Endothelial cell of umbilical vein (primary cell): ENCODE results near the gene MBOAT1. TPM values are rescaled to one million over a fixed set of nuclear protein-coding genes. Genes with fewer than 3 reads are reported as not detected.
A peak's percentile ranks its signal among the peaks of the same experiment; 100 is the strongest.

Source experiments
- Bru-seq: library from RNA; stranded (reverse); fragments of 400-500 nt; gene quantifications from one replicate; lab custom pipeline; 2021; lab: Mats Ljungman, UMichigan
- BruChase-seq, 2 experiments: library from RNA; stranded (reverse); fragments of 400-500 nt; gene quantifications; one replicate each; lab custom pipeline; 2021; lab: Mats Ljungman, UMichigan
- BruUV-seq: library from RNA; stranded (reverse); fragments of 400-500 nt; replicated peaks from 2 replicates; lab custom pipeline; 2021; lab: Mats Ljungman, UMichigan
- CTCF ChIA-PET: fragments of 300-600, 350-600 bp; sonication (Branson Sonifier 250); formaldehyde crosslinking; loops from one replicate; lab custom pipeline; 2021; ENCODE audit warnings: antibody characterized with exemption, inconsistent platforms; lab: Charles Lee
- POLR2A ChIA-PET: fragments of 300-600, 350-600 bp; sonication (Branson Sonifier 250); formaldehyde crosslinking; loops from one replicate; lab custom pipeline; 2021; ENCODE audit warnings: antibody characterized with exemption, inconsistent platforms; lab: Charles Lee
- DNase-seq: peaks from one replicate; pipeline ENCODE4 v3.0.0-alpha.2; 2011; ENCODE audit warnings: low read depth, low spot score
- FAIRE-seq: peaks from 2 replicates; lab custom pipeline; 2011; peaks lifted over from hg19 to GRCh38; lab: Jason Lieb, UNC
- H2AFZ ChIP-seq: 2 replicates; pipeline ENCODE4 v1.6.0; 2012; ENCODE audit warnings: low read depth, low read length, control low read depth, inconsistent platforms
- H3K27ac ChIP-seq: 2 replicates; pipeline ENCODE4 v1.5.1; 2011; ENCODE audit warnings: low read depth, mild to moderate bottlenecking, control low read depth, low read length, moderate library complexity; ENCODE audit not compliant: insufficient read depth
- H3K27me3 ChIP-seq, 2 experiments: 2 replicates each; pipeline versions ENCODE4 v1.6.0 to v1.6.1; 2011; ENCODE audit warnings: low read length in 2 of 2, mixed read lengths in 1 of 2; ENCODE audit not compliant: control insufficient read depth in 2 of 2, insufficient read depth in 2 of 2
- H3K36me3 ChIP-seq, 2 experiments: 2 replicates in 1 of 2; 3 replicates in 1 of 2; pipeline ENCODE4 v1.5.1; 2011; ENCODE audit warnings: low read length in 2 of 2, mild to moderate bottlenecking in 1 of 2, moderate library complexity in 1 of 2; ENCODE audit not compliant: control insufficient read depth in 2 of 2, insufficient read depth in 2 of 2; ENCODE audit errors: extremely low read depth in 1 of 2
- H3K4me1 ChIP-seq: 3 replicates; pipeline ENCODE4 v1.5.1; 2011; ENCODE audit warnings: mild to moderate bottlenecking, low read length; ENCODE audit not compliant: control insufficient read depth, insufficient read depth; ENCODE audit errors: extremely low read depth
- H3K4me2 ChIP-seq: 2 replicates; pipeline ENCODE4 v1.6.1; 2011; ENCODE audit warnings: low read length, control low read depth, mixed read lengths; ENCODE audit not compliant: insufficient read depth
- H3K4me3 ChIP-seq, 3 experiments: fragments of 200-600 bp in 1 of 3; sonication (generic), shearing (Covaris generic) in 1 of 3; replicated peaks in 1 of 3; 2 replicates each; pipeline ENCODE4 v1.5.1; 2011 to 2016; ENCODE audit warnings: control low read depth in 3 of 3, low read length in 3 of 3, mild to moderate bottlenecking in 2 of 3, inconsistent platforms in 1 of 3, low read depth in 1 of 3, moderate library complexity in 1 of 3; ENCODE audit not compliant: insufficient read depth in 1 of 3
- H3K79me2 ChIP-seq: 2 replicates; pipeline ENCODE4 v1.6.0; 2012; ENCODE audit warnings: low read length, inconsistent platforms; ENCODE audit not compliant: control insufficient read depth, insufficient read depth
- H3K9ac ChIP-seq: replicated peaks from 2 replicates; pipeline ENCODE3; 2011; ENCODE audit warnings: low read length, control low read depth; ENCODE audit not compliant: insufficient read depth; ENCODE audit errors: extremely low read depth
- H3K9me1 ChIP-seq: replicated peaks from 3 replicates; pipeline ENCODE4 v1.6.0; 2011; ENCODE audit warnings: mild to moderate bottlenecking, low read length; ENCODE audit not compliant: control insufficient read depth, insufficient read depth; ENCODE audit errors: extremely low read depth
- H3K9me3 ChIP-seq: replicated peaks from 2 replicates; pipeline ENCODE4 v1.5.1; 2012; ENCODE audit warnings: low read length, inconsistent platforms; ENCODE audit not compliant: control insufficient read depth, insufficient read depth
- H4K20me1 ChIP-seq: replicated peaks from 2 replicates; pipeline ENCODE3; 2011; ENCODE audit warnings: mild to moderate bottlenecking, low read length; ENCODE audit not compliant: control insufficient read depth, insufficient read depth; ENCODE audit errors: extremely low read depth
- FOS ChIP-seq: IDR thresholded peaks from 2 replicates; pipeline ENCODE4 v1.6.1; 2011; ENCODE audit warnings: mild to moderate bottlenecking, low read length, moderate library complexity, borderline replicate concordance; ENCODE audit not compliant: insufficient read depth
- GATA2 ChIP-seq: IDR thresholded peaks from 2 replicates; pipeline ENCODE4 v1.7.0; 2011; ENCODE audit warnings: low read depth, mild to moderate bottlenecking, moderate library complexity, mixed read lengths, low read length; ENCODE audit not compliant: insufficient read length, insufficient read depth
- MYC ChIP-seq: IDR thresholded peaks from one replicate; pipeline ENCODE4 v1.6.1; 2011; ENCODE audit warnings: mild to moderate bottlenecking, low read depth, low read length
- POLR2A ChIP-seq: IDR thresholded peaks from 2 replicates; pipeline ENCODE4 v1.6.1; 2012; ENCODE audit warnings: low read depth, mild to moderate bottlenecking, control low read depth, low read length
- POLR2AphosphoS5 ChIP-seq: IDR thresholded peaks from 2 replicates; pipeline ENCODE4 v1.6.1; 2012; ENCODE audit warnings: low read depth, mild to moderate bottlenecking, control low read depth, low read length, moderate library complexity; ENCODE audit not compliant: insufficient read depth
- dilution Hi-C: fragments of 300-500 bp; cut with MboI; formaldehyde crosslinking; loops from one replicate; pipeline ENCODE4 v1.15.0; 2019; ENCODE audit warnings: low sequenced_read_pairs; ENCODE audit not compliant: extremely low pct_ligation_motif_present
- intact Hi-C: fragments of 100-400 bp; cut with micrococcal nuclease; formaldehyde crosslinking; loops from one replicate; pipeline ENCODE4 v1.10.0; 2022
- long read RNA-seq: library from polyadenylated mRNA; stranded (forward); transcript quantifications from one replicate; pipeline ENCODE4 v2.0.0, GENCODE V29; 2021
- polyA minus RNA-seq, 3 experiments: library from RNA; depleted of rRNA, polyadenylated mRNA; stranded (reverse); fragments of >200 nt; gene quantifications; 1 replicate in 1 of 3; 2 replicates in 2 of 3; pipeline ENCODE4 v1.2.3, GENCODE V29; 2011
- polyA plus RNA-seq, 4 experiments: library from polyadenylated mRNA; depleted of rRNA in 3 of 4; stranded (reverse) in 3 of 4; unstranded in 1 of 4; fragments of >200 nt; gene quantifications; 2 replicates each; pipeline versions ENCODE4 v1.2.1 to v1.2.3, GENCODE V29; 2011 to 2012; ENCODE audit warnings: missing spikeins in 1 of 4
- total RNA-seq: library from RNA; stranded (reverse); gene quantifications from 2 replicates; pipeline ENCODE4 v1.2.3, GENCODE V29; 2021
- TF ChIP-seq, protein P1 (sequence below), 2 donors: IDR thresholded peaks; 1 replicate in 1 of 2; 2 replicates in 1 of 2; pipeline ENCODE4 v1.5.1; 2011; ENCODE audit warnings: low read length in 2 of 2, mild to moderate bottlenecking in 2 of 2, moderate library complexity in 2 of 2, control low read depth in 1 of 2, inconsistent platforms in 1 of 2, low read depth in 1 of 2; ENCODE audit not compliant: insufficient read depth in 1 of 2; ENCODE audit errors: extremely low read depth in 1 of 2
- TF ChIP-seq, protein P2 (sequence below): IDR thresholded peaks from 2 replicates; pipeline ENCODE4 v1.6.1; 2011; ENCODE audit not compliant: insufficient read depth, insufficient read length

Gene MBOAT1, protein sequence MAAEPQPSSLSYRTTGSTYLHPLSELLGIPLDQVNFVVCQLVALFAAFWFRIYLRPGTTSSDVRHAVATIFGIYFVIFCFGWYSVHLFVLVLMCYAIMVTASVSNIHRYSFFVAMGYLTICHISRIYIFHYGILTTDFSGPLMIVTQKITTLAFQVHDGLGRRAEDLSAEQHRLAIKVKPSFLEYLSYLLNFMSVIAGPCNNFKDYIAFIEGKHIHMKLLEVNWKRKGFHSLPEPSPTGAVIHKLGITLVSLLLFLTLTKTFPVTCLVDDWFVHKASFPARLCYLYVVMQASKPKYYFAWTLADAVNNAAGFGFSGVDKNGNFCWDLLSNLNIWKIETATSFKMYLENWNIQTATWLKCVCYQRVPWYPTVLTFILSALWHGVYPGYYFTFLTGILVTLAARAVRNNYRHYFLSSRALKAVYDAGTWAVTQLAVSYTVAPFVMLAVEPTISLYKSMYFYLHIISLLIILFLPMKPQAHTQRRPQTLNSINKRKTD
- total RNA-seq, result 4.8 and 5.4 TPM in 2 replicates
- 2.1 and 2.3 TPM in 2 replicates for polyA plus RNA-seq
- 1.1 and 1.5 TPM in 2 replicates for polyA plus RNA-seq (2011; cell fraction: cytosol; rRNA removed)
- polyA plus RNA-seq (2011; cell fraction: nucleus; rRNA removed), result 7.1 and 9.4 TPM in 2 replicates
- 1.3 TPM in 2 replicates for polyA plus RNA-seq (2012)
- 5.2 and 7.2 TPM in 2 replicates for polyA minus RNA-seq
- 8.5 TPM for polyA minus RNA-seq (2011; cell fraction: cytosol; rRNA and poly(A)+ RNA removed)
- polyA minus RNA-seq (2011; cell fraction: nucleus; rRNA and poly(A)+ RNA removed), result 5.6 and 6.4 TPM in 2 replicates
- percentile 52 among the genes with signal in this experiment for Bru-seq, nascent RNA
- percentile 39 among the genes with signal in this experiment for BruChase-seq, experiment 1, labeled RNA remaining after a 6-hour chase
- BruChase-seq, experiment 2, labeled RNA remaining after a 2-hour chase, result percentile 39 among the genes with signal in this experiment
- long read RNA-seq, partial matches to known transcripts, result 3 of 4 reads
- long read RNA-seq, other reads (novel, unspliced or antisense), result 0 of 4 reads

DNA sequence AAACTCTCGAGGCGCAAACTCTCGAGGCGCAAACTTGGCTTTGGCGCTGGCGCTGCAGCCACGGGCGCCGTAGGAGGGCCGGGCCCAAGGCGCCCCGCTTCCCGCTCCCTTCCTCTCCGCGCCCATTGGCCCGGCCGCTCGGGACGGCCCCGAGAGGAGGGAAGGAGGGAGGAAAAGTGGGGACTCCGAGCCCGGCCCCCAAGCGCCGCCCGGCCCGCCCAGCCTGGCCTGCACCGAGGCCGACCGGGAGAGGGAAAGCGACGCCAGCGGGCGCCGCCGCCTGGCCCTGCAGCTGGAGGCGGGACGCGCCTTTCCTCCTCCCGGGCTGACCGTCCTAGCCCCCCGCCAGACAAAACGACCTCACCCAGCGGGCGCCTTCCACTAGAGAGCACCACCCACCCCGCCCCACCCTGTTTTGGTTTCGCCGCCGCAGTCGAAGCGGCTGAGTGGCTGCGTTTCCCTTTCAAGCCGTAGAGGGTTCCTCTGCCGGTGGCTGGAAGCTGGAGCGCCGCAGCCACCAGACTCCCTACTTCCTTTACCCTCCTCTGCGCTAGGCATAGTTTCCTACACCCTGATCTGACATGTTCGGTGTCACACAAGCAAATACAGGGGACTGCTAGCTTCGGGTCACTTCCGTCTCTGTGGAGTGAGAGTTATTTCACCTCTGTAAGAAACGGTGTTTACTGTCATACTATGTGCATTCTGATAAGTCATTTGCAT is at the start of gene MBOAT1:
Gene MBOAT1, minus strand, starts transcription at position 78 of the 720 bp plus-strand sequence. CDS start 235 bp downstream, outside the sequence.
- ChIA-PET CTCF (interaction anchor here (0.9 to 1.6 kb wide), 7 partner anchors 9 to 315 kb away, joined by 3 to 5 read pairs (median 4); no protein-coding TSS in a partner anchor), POLR2A (no interaction called here)
- dilution Hi-C loops (no loop called here), intact Hi-C loops (loop anchor here (1.0 to 5.0 kb wide), 5 partner anchors 78 to 410 kb away; partner anchors contain the start of gene E2F3)
- H3K4me1 ChIP-seq, result peaks cover 15% of the 10 kb centered on the region
- H3K27me3 ChIP-seq, result no peaks in the 10 kb centered on the region
- H3K9me1 ChIP-seq, result no peaks in the 10 kb centered on the region
- peak within 1 kb of the TSS; percentile 21 to 80 (median 58) for H3K4me3 ChIP-seq
- H3K4me2 ChIP-seq, result peak within 1 kb of the TSS; percentile 98
- H3K79me2 ChIP-seq, result no peaks in the 10 kb centered on the region
- H3K27ac ChIP-seq, result peak within 1 kb of the TSS; percentile 55
- no peaks in the 10 kb centered on the region for H3K9me3 ChIP-seq
- no peaks in the 10 kb centered on the region for H4K20me1 ChIP-seq
- peak; percentile 92 for DNase-seq
- TF ChIP-seq, protein P1, sequence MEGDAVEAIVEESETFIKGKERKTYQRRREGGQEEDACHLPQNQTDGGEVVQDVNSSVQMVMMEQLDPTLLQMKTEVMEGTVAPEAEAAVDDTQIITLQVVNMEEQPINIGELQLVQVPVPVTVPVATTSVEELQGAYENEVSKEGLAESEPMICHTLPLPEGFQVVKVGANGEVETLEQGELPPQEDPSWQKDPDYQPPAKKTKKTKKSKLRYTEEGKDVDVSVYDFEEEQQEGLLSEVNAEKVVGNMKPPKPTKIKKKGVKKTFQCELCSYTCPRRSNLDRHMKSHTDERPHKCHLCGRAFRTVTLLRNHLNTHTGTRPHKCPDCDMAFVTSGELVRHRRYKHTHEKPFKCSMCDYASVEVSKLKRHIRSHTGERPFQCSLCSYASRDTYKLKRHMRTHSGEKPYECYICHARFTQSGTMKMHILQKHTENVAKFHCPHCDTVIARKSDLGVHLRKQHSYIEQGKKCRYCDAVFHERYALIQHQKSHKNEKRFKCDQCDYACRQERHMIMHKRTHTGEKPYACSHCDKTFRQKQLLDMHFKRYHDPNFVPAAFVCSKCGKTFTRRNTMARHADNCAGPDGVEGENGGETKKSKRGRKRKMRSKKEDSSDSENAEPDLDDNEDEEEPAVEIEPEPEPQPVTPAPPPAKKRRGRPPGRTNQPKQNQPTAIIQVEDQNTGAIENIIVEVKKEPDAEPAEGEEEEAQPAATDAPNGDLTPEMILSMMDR (IDR thresholded peaks at IDR 0.05; ENCODE audit: extremely low read depth in 1 of 2, insufficient read depth in 1 of 2, low read depth in 1 of 2, low read length in 2 of 2), result peak in 1 of 2 donors; percentile 22
- TF ChIP-seq GATA2, result no peak
- peak; percentile 82 for TF ChIP-seq POLR2AphosphoS5
- peak; percentile 72 for TF ChIP-seq POLR2A
- TF ChIP-seq, protein P2, sequence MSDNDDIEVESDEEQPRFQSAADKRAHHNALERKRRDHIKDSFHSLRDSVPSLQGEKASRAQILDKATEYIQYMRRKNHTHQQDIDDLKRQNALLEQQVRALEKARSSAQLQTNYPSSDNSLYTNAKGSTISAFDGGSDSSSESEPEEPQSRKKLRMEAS, result no peak
- TF ChIP-seq MYC, result no peak
- no peak for TF ChIP-seq FOS
- H3K36me3 ChIP-seq, result no peaks in the 10 kb centered on the region
- peak within 1 kb of the TSS; percentile 100 for H2AFZ ChIP-seq
- no TSS peak for BruUV-seq
- peak; percentile 87 for FAIRE-seq
- peak within 1 kb of the TSS; percentile 56 for H3K9ac ChIP-seq
